Stomach (tissue), 9 donors: ENCODE results near the gene OR1N1. TPM values are rescaled to one million over a fixed set of nuclear protein-coding genes. Genes with fewer than 3 reads are reported as not detected.

Experiments used
- DNase-seq, 2 donors: peaks; one replicate each; pipeline versions ENCODE4 v3.0.0 to v3.0.0-alpha.2; 2013 to 2019
- H3K27ac ChIP-seq, 5 donors: fragments of 200-600 bp in 4 of 5; sonication (generic) in 4 of 5; one replicate each; pipeline ENCODE4 v1.5.1; 2013 to 2019; ENCODE audit warnings: mild to moderate bottlenecking in 1 of 5, moderate library complexity in 1 of 5
- H3K27me3 ChIP-seq, 3 donors: fragments of 200-600 bp; sonication (generic); one replicate each; pipeline ENCODE4 v1.5.1; 2017 to 2019; ENCODE audit warnings: mixed run types in 1 of 3
- H3K36me3 ChIP-seq, 4 donors: fragments of 200-600 bp; sonication (generic); 1 replicate in 3 of 4; 2 replicates in 1 of 4; pipeline ENCODE4 v1.5.1; 2016 to 2019
- H3K4me1 ChIP-seq, 4 donors: fragments of 200-600 bp; sonication (generic); one replicate each; pipeline ENCODE4 v1.5.1; 2016 to 2019
- H3K4me3 ChIP-seq, 4 donors: fragments of 200-600 bp; sonication (generic) in 3 of 4; one replicate each; pipeline ENCODE4 v1.5.1; 2016 to 2019; ENCODE audit warnings: mild to moderate bottlenecking in 1 of 4
- H3K9me3 ChIP-seq, 4 donors: fragments of 200-600 bp; sonication (generic); one replicate each; pipeline ENCODE4 v1.5.1; 2016 to 2019
- EP300 ChIP-seq: sonication (generic); formaldehyde crosslinking; IDR thresholded peaks from one replicate; pipeline ENCODE4 v1.6.1; 2017; ENCODE audit warnings: antibody characterized with exemption
- POLR2A ChIP-seq, 4 donors: fragments of 450-650 bp; IDR thresholded peaks; one replicate each; pipeline ENCODE4 v1.6.1; 2016; ENCODE audit warnings: antibody characterized with exemption in 4 of 4, control low read depth in 2 of 4, mild to moderate bottlenecking in 1 of 4, moderate library complexity in 1 of 4
- POLR2AphosphoS5 ChIP-seq, 3 donors: sonication (generic); formaldehyde crosslinking; IDR thresholded peaks; one replicate each; pipeline ENCODE4 v1.6.1; 2016; ENCODE audit warnings: antibody characterized with exemption in 3 of 3
- WGBS, 5 donors: extraction: QIAGEN DNeasy Blood & Tissue Kit in 3 of 5; methylation state at CpG; one replicate each; pipeline versions ENCODE4 v1.1.5 to v1.1.7; 2013 to 2018; 5-methylcytosine and 5-hydroxymethylcytosine counted together
- intact Hi-C: fragments of 100-400 bp; cut with DNase I; formaldehyde crosslinking; loops from one replicate; pipeline ENCODE4 v1.15.1; 2023; ENCODE audit warnings: low total_unique reads
- polyA plus RNA-seq, 3 donors: library from polyadenylated mRNA; stranded (reverse); fragments of 200-250 nt; gene quantifications; one replicate each; pipeline ENCODE4 v1.2.3, GENCODE V29; 2013
- total RNA-seq, 5 donors: library from RNA; depleted of rRNA; stranded (reverse); fragments of >200 nt; gene quantifications; one replicate each; pipeline versions ENCODE4 v1.1.0 to v1.2.3, GENCODE V29; 2014 to 2016
- TF ChIP-seq, protein P1 (sequence below), 7 experiments: fragments of 450-650 bp in 4 of 7; fragments of 200-600 bp in 3 of 7; sonication (generic) in 3 of 7; IDR thresholded peaks; one replicate each; pipeline ENCODE4 v1.5.1; 2016 to 2019; ENCODE audit warnings: antibody characterized with exemption in 7 of 7, control low read depth in 2 of 7, mild to moderate bottlenecking in 1 of 7
- donor health status: healthy with polysubstance abuse.
- donor health status: Bipolar disorder and iron deficiency.
- donor health status: healthy.

Gene OR1N1
- total and polyA plus RNA-seq, 8 donors, result not detected

DNA sequence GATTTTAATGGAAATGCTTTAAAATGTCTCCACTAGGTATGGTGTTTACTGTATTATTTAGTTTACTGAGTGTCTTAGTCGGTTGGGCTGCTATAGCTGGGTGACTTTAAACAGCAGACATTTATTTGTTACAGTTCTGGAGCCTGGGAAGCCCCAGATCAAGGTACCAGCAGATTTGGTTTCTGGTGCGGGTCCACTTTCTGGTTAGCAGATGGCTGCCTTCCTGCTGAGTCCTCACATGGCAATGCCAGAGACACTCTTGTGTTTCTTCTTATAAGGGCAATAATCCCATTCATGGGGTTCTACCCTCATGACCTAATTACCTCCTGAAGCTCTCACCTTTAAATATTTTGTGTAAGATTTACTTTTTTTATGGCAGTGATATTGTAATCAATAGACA, 8.9 kb downstream of the OR1N1 start:
- TF ChIP-seq, protein P1, sequence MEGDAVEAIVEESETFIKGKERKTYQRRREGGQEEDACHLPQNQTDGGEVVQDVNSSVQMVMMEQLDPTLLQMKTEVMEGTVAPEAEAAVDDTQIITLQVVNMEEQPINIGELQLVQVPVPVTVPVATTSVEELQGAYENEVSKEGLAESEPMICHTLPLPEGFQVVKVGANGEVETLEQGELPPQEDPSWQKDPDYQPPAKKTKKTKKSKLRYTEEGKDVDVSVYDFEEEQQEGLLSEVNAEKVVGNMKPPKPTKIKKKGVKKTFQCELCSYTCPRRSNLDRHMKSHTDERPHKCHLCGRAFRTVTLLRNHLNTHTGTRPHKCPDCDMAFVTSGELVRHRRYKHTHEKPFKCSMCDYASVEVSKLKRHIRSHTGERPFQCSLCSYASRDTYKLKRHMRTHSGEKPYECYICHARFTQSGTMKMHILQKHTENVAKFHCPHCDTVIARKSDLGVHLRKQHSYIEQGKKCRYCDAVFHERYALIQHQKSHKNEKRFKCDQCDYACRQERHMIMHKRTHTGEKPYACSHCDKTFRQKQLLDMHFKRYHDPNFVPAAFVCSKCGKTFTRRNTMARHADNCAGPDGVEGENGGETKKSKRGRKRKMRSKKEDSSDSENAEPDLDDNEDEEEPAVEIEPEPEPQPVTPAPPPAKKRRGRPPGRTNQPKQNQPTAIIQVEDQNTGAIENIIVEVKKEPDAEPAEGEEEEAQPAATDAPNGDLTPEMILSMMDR (IDR thresholded peaks at IDR 0.05), result no peak
- no peak for TF ChIP-seq POLR2AphosphoS5 (IDR thresholded peaks at IDR 0.05)
- no peak for TF ChIP-seq EP300
- TF ChIP-seq POLR2A (IDR thresholded peaks at IDR 0.05), result no peak
- Histone ChIP-seq H3K4me3 (no peak overlapping the region), H3K27ac (no peak overlapping the region), H3K27me3 (no peaks in the 10 kb centered on the region), H3K4me1 (no peaks in the 10 kb centered on the region), H3K36me3 (no peaks in the 10 kb centered on the region), H3K9me3 (no peaks in the 10 kb centered on the region)
- 52 to 64% (median 53%) methylated on average over 2 of the region's 2 CpGs for WGBS, 5 donors
- intact Hi-C loops, result loop anchor here (10.0 kb wide), 1 partner anchor 57 kb away; no protein-coding TSS in a partner anchor
- DNase-seq, result no peak

DNA sequence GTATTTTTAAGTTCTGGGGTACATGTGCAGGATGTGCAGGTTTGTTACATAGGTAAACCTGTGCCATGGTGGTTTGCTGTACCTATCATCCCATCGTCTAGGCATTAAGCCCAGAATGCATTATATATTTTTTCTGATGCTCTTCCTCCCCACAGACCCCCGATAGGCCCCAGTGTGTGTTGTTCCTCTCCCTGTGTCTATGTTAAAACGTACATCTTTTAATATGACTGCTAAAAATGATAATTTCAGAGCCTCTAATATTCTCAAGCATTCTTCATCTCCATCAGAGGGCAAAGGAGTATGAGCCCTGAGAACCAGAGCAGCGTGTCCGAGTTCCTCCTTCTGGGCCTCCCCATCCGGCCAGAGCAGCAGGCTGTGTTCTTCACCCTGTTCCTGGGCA, 16.6 kb downstream of the OR1N1 start, which contains the start of gene OR1J2:
OR1J2 (plus strand) TSS at position 301 of the 400 bp plus-strand sequence; CDS start at position 301, 0 bp downstream.
- intact Hi-C loops, result loop anchor here (10.0 kb wide), 1 partner anchor 64 kb away; no protein-coding TSS in a partner anchor
- no peak for DNase-seq
- 79 to 89% (median 83%) methylated on average over 6 of the region's 6 CpGs for WGBS, 5 donors
- TF ChIP-seq POLR2A (IDR thresholded peaks at IDR 0.05) (no peak), POLR2AphosphoS5 (IDR thresholded peaks at IDR 0.05) (no peak), EP300 (no peak)
- TF ChIP-seq, protein P1 (IDR thresholded peaks at IDR 0.05), result no peak
- H3K9me3 ChIP-seq, result no peaks in the 10 kb centered on the region
- no peaks in the 10 kb centered on the region for H3K36me3 ChIP-seq
- H3K27ac ChIP-seq, result no peak within 1 kb of the TSS
- H3K4me1 ChIP-seq, result no peaks in the 10 kb centered on the region
- no peak within 1 kb of the TSS for H3K4me3 ChIP-seq
- no peaks in the 10 kb centered on the region for H3K27me3 ChIP-seq

DNA sequence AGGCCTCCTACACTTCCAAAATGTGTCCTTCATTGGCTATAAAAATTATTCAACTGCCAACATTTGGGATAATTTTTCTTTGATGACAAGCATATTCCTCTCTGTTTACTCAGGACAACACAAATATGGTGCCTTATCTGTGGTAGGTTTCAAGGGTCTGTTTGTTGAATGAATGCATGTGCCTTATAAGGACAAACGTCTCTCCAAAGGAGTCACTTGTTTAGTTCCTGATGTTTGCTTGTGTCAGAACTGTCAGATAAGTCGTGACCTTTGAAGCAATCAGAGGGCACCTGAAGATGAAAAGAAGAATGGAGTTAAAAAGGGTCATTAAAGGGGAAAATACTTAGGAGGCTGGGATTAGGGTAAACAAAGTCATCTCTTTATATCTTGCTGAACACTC, 20.1 kb downstream of the OR1N1 start:
- intact Hi-C loops, result no loop called here
- H3K27ac ChIP-seq, result no peak overlapping the region
- 17 to 25% (median 25%) methylated on average over 2 of the region's 2 CpGs for WGBS, 5 donors

DNA sequence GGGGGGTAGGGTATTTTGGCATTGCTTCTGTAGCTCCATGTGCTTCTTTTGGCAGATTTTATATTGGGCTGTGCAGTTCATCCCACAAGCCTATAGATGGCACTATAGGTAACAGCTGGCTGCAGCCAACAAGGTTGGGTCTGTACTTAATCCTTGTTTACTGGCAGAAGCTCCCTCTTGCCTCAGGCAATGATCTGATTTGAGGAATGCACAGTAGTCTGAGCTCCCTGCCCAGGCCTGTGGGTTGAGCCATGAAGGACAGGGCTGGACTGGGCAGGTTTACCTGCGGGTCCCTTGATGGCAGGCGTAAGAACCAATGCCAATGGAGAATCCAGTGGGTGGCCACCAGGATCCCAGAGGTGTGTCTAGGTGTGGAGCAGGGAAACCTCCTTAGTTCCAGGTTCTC, 28.2 kb downstream of the OR1N1 start:
- DNase-seq, result peak in 1 of 2 donors; percentile 35
- TF ChIP-seq, protein P1 (IDR thresholded peaks at IDR 0.05), result peak in 4 of 7 experiments; percentile 28 to 62 (median 48)
- TF ChIP-seq EP300 (no peak), POLR2AphosphoS5 (IDR thresholded peaks at IDR 0.05) (no peak), POLR2A (IDR thresholded peaks at IDR 0.05) (no peak)
- H3K27ac ChIP-seq, result no peak overlapping the region

More for the DNA sequence above, 20.1 kb downstream of the OR1N1 start:
- H3K4me1 ChIP-seq, result no peaks in the 10 kb centered on the region
- TF ChIP-seq, protein P1 (IDR thresholded peaks at IDR 0.05), result no peak
- no peak for TF ChIP-seq EP300
- no peak for TF ChIP-seq POLR2A (IDR thresholded peaks at IDR 0.05)
- TF ChIP-seq POLR2AphosphoS5 (IDR thresholded peaks at IDR 0.05), result no peak
- H3K27me3 ChIP-seq, result no peaks in the 10 kb centered on the region
- H3K4me3 ChIP-seq, result no peak overlapping the region
- no peaks in the 10 kb centered on the region for H3K36me3 ChIP-seq
- no peaks in the 10 kb centered on the region for H3K9me3 ChIP-seq
- DNase-seq, result no peak

More for the DNA sequence above, 28.2 kb downstream of the OR1N1 start:
- no peak overlapping the region for H3K4me3 ChIP-seq
- intact Hi-C loops, result no loop called here
- no peaks in the 10 kb centered on the region for H3K4me1 ChIP-seq
- WGBS, 5 donors, result 36 to 55% (median 54%) methylated on average over 2 of the region's 2 CpGs
- H3K36me3 ChIP-seq, result no peaks in the 10 kb centered on the region
- H3K9me3 ChIP-seq, result peaks cover 0 to 15% (median 5%) of the 10 kb centered on the region in 4 donors
- no peaks in the 10 kb centered on the region for H3K27me3 ChIP-seq
